Upper lobe of left lung (tissue), 6 donors: Measurements from ENCODE around the gene GDPGP1. TPM values are rescaled to one million over a fixed set of nuclear protein-coding genes. Genes with fewer than 3 reads are reported as not detected.
A peak's percentile ranks its signal among the peaks of the same experiment; 100 is the strongest.

ENCODE experiments used
- ATAC-seq, 2 donors: fragments of 200-7000 bp; cut with Tn5 transposase; one replicate each; pipeline ENCODE4 v1.9.1; 2022; ENCODE audit warnings: mild to moderate bottlenecking in 2 of 2, moderate library complexity in 2 of 2; ENCODE audit not compliant: low FRiP score in 2 of 2
- DNase-seq, 2 donors: peaks; one replicate each; pipeline ENCODE4 v3.0.0-alpha.2; 2019 to 2020
- H3K27ac ChIP-seq, 4 donors: fragments of 200-600 bp; sonication (generic); one replicate each; pipeline ENCODE4 v1.5.1; 2016 to 2019
- H3K27me3 ChIP-seq, 4 donors: fragments of 200-600 bp; sonication (generic); one replicate each; pipeline ENCODE4 v1.5.1; 2017 to 2019
- H3K36me3 ChIP-seq, 4 donors: fragments of 200-600 bp; sonication (generic); one replicate each; pipeline ENCODE4 v1.5.1; 2016 to 2019
- H3K4me1 ChIP-seq, 4 donors: fragments of 200-600 bp; sonication (generic); one replicate each; pipeline ENCODE4 v1.5.1; 2018 to 2019
- H3K4me3 ChIP-seq, 4 donors: fragments of 200-600 bp; sonication (generic); one replicate each; pipeline ENCODE4 v1.5.1; 2017 to 2019; ENCODE audit warnings: mild to moderate bottlenecking in 2 of 4, moderate library complexity in 1 of 4
- H3K9me3 ChIP-seq, 4 donors: fragments of 200-600 bp; sonication (generic); one replicate each; pipeline ENCODE4 v1.5.1; 2018 to 2019
- EP300 ChIP-seq, 4 donors: sonication (generic); formaldehyde crosslinking; IDR thresholded peaks; one replicate each; pipeline ENCODE4 v1.5.1; 2017; ENCODE audit warnings: antibody characterized with exemption in 4 of 4, control low read depth in 2 of 4
- POLR2A ChIP-seq, 4 donors: fragments of 450-650 bp; IDR thresholded peaks; one replicate each; pipeline ENCODE4 v1.5.1; 2016 to 2017; ENCODE audit warnings: antibody characterized with exemption in 4 of 4, mild to moderate bottlenecking in 2 of 4
- POLR2AphosphoS5 ChIP-seq, 2 donors: sonication (generic); formaldehyde crosslinking; IDR thresholded peaks; one replicate each; pipeline ENCODE4 v1.5.1; 2017; ENCODE audit warnings: antibody characterized with exemption in 2 of 2
- WGBS, 2 donors: methylation state at CpG; one replicate each; pipeline ENCODE4 v1.1.5; 2017 to 2018; 5-methylcytosine and 5-hydroxymethylcytosine counted together
- total RNA-seq, 6 donors: library from RNA; depleted of rRNA in 4 of 6; stranded (reverse); fragments of >200 nt in 4 of 6; gene quantifications; one replicate each; pipeline versions ENCODE4 v1.1.0 to v1.2.1, GENCODE V29; 2016 to 2021
- TF ChIP-seq, protein P1 (sequence below), 6 experiments: fragments of 450-650 bp in 4 of 6; fragments of 200-600 bp in 2 of 6; sonication (generic) in 2 of 6; IDR thresholded peaks; one replicate each; pipeline ENCODE4 v1.5.1; 2016 to 2019; ENCODE audit warnings: antibody characterized with exemption in 6 of 6
- donor health status: DM: no; HTN: no; CAD: no; lungs with moderate emphysema.
- donor health status: DM: no; HTN: yes; CAD: no; lungs with severe emphysema.

Gene GDPGP1
- total RNA-seq, 6 donors from 2014 or later = 7.2 to 27.2 (median 10.3) TPM

DNA sequence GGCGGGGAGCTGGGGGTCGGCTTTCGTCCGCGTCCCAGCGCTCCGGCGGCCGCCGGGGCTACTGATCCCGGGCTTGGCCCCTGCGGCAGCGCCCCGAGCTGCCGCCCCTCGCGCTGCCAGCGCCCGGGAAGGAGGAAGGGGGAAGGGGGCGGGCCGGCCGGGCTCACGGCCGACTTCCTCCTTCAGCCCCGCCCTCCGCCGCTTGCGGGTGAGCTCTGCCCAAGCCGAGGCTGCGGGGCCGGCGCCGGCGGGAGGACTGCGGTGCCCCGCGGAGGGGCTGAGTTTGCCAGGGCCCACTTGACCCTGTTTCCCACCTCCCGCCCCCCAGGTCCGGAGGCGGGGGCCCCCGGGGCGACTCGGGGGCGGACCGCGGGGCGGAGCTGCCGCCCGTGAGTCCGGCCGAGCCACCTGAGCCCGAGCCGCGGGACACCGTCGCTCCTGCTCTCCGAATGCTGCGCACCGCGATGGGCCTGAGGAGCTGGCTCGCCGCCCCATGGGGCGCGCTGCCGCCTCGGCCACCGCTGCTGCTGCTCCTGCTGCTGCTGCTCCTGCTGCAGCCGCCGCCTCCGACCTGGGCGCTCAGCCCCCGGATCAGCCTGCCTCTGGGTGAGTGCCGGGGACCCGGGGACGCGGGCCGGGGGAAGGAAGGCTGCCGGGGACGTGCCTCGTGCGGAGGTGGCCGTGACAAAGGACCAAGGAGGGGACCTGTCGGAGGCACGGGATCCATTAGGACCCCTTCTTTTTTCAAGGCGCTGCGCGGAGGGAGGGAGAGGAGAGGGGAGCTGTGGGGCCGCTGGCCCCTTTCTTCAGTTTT is 32.7 kb upstream of the GDPGP1 start, which contains the start of gene SEMA4B:
Gene SEMA4B (plus strand): TSS at position 201 of the 814 bp plus-strand sequence. CDS start 249 bp downstream, at position 450.
- Histone ChIP-seq H3K27ac (peak within 1 kb of the TSS; percentile 68 to 89 (median 81)), H3K9me3 (no peaks in the 10 kb centered on the region), H3K36me3 (peaks cover 0 to 20% (median 1%) of the 10 kb centered on the region in 4 donors), H3K4me1 (peaks cover 20 to 48% (median 27%) of the 10 kb centered on the region in 4 donors), H3K4me3 (peak within 1 kb of the TSS; percentile 67 to 82 (median 73)), H3K27me3 (no peaks in the 10 kb centered on the region)
- TF ChIP-seq POLR2AphosphoS5 (IDR thresholded peaks at IDR 0.05) = peak in 1 of 2 donors; percentile 56
- TF ChIP-seq EP300 (IDR thresholded peaks at IDR 0.05) = no peak
- peak in 1 of 4 donors; percentile 71 for TF ChIP-seq POLR2A (IDR thresholded peaks at IDR 0.05)
- TF ChIP-seq, protein P1, sequence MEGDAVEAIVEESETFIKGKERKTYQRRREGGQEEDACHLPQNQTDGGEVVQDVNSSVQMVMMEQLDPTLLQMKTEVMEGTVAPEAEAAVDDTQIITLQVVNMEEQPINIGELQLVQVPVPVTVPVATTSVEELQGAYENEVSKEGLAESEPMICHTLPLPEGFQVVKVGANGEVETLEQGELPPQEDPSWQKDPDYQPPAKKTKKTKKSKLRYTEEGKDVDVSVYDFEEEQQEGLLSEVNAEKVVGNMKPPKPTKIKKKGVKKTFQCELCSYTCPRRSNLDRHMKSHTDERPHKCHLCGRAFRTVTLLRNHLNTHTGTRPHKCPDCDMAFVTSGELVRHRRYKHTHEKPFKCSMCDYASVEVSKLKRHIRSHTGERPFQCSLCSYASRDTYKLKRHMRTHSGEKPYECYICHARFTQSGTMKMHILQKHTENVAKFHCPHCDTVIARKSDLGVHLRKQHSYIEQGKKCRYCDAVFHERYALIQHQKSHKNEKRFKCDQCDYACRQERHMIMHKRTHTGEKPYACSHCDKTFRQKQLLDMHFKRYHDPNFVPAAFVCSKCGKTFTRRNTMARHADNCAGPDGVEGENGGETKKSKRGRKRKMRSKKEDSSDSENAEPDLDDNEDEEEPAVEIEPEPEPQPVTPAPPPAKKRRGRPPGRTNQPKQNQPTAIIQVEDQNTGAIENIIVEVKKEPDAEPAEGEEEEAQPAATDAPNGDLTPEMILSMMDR (IDR thresholded peaks at IDR 0.05) = peak in 2 of 6 experiments; percentile 10 to 22
- DNase-seq (peak; percentile 89 to 95), ATAC-seq (peak; percentile 83 to 94)
- 1% methylated on average over 23 of the region's 88 CpGs; no CpG with 5 or more reads in 1 of the 2 donors for WGBS, 2 donors

DNA sequence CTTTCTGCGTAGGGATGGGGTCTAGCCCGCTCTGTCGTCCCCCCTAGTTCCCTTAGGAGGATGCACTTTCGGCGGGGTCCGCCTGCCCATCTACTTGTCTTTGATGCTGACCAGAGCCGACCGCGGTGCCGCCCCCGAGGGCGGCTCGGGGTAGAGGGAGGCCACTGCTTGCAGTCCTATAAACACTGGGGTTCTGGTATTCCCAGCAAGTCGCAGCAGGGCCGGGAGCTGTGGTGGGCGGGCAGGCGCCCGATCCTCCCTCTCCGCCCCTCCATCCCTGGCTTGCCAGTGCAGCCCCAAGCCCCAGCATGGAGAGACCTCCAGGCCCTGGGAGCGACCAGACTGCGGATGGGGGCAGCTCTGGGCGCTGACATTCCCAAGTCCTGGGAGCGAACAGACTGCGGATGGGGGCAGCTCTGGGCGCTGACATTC is 32.0 kb upstream of the GDPGP1 start:
- WGBS, 2 donors = 13 to 23% methylated on average over 12 to 21 of the region's 25 CpGs
- no peaks in the 10 kb centered on the region for H3K27me3 ChIP-seq
- ATAC-seq (peak in 1 of 2 donors; percentile 21), DNase-seq (peak in 1 of 2 donors; percentile 81)
- no peaks in the 10 kb centered on the region for H3K9me3 ChIP-seq
- peak overlapping the region; percentile 68 to 89 (median 81) for H3K27ac ChIP-seq
- peak overlapping the region; percentile 67 to 82 (median 73) for H3K4me3 ChIP-seq
- no peak for TF ChIP-seq POLR2A (IDR thresholded peaks at IDR 0.05)
- no peak for TF ChIP-seq POLR2AphosphoS5 (IDR thresholded peaks at IDR 0.05)
- TF ChIP-seq, protein P1 (IDR thresholded peaks at IDR 0.05) = no peak
- TF ChIP-seq EP300 (IDR thresholded peaks at IDR 0.05) = no peak
- peaks cover 20 to 48% (median 27%) of the 10 kb centered on the region in 4 donors for H3K4me1 ChIP-seq
- H3K36me3 ChIP-seq = peaks cover 0 to 26% (median 3%) of the 10 kb centered on the region in 4 donors

DNA sequence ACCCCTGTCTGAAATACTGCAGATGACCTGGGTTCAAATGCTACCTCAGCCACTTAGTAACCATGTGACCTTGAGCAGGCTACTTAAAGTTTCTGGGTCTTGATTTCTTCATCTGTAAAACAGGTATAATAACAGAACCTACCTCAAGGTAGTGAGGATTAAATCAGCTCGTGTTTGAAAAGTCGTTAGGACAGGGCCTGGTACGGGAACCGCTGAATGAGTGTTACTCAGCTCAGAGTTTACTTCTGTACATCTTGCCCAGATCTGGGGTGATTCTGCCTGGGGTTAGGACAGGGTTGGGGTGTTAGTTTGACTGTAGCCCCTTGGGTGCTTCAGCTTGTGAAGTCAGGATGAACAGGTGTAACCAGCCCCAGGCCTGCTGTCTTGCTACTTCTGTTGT is 31.1 kb upstream of the GDPGP1 start:
- no peak overlapping the region for H3K4me3 ChIP-seq

DNA sequence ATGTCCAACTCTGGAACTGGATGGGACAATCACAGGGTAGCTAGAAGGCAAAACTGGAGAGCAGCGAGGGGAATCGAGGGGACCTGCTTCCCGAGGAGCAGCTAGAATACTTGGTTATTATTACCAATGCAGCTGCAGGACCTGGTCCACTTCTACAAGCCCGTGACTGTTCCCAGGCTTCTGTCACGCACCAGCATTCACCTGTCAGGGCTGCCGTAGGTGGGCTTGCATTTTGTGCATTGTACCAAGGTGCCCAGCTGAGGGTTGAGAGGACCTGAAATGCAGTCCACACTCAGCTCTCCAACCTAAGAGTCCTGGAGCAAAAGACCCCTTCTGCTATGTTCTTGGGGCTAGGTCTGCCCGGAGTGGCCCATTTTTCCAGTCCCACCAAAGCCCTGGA is 30.5 kb upstream of the GDPGP1 start:
- Histone ChIP-seq H3K27me3 (no peaks in the 10 kb centered on the region), H3K4me3 (no peak overlapping the region), H3K36me3 (peaks cover 3 to 34% (median 3%) of the 10 kb centered on the region in 4 donors), H3K4me1 (peaks cover 20 to 48% (median 27%) of the 10 kb centered on the region in 4 donors), H3K27ac (no peak overlapping the region), H3K9me3 (no peaks in the 10 kb centered on the region)
- WGBS, 2 donors = 98% methylated on average over 7 of the region's 7 CpGs
- ATAC-seq = no peak
- no peak for DNase-seq
- TF ChIP-seq POLR2A (IDR thresholded peaks at IDR 0.05) = no peak
- TF ChIP-seq, protein P1 (IDR thresholded peaks at IDR 0.05) = no peak
- TF ChIP-seq EP300 (IDR thresholded peaks at IDR 0.05) = no peak
- TF ChIP-seq POLR2AphosphoS5 (IDR thresholded peaks at IDR 0.05) = no peak

More for the DNA sequence above, 31.1 kb upstream of the GDPGP1 start:
- TF ChIP-seq POLR2A (IDR thresholded peaks at IDR 0.05) (no peak), POLR2AphosphoS5 (IDR thresholded peaks at IDR 0.05) (no peak), EP300 (IDR thresholded peaks at IDR 0.05) (no peak)
- TF ChIP-seq, protein P1 (IDR thresholded peaks at IDR 0.05) = no peak
- ATAC-seq (no peak), DNase-seq (no peak)
- peaks cover 3 to 34% (median 3%) of the 10 kb centered on the region in 4 donors for H3K36me3 ChIP-seq
- H3K9me3 ChIP-seq = no peaks in the 10 kb centered on the region
- no peaks in the 10 kb centered on the region for H3K27me3 ChIP-seq
- WGBS, 2 donors = 90 to 95% methylated on average over 4 of the region's 4 CpGs
- peaks cover 20 to 48% (median 27%) of the 10 kb centered on the region in 4 donors for H3K4me1 ChIP-seq
- H3K27ac ChIP-seq = no peak overlapping the region
